H9 (cell line): ENCODE results near the gene KAZN. TPM values are rescaled to one million over a fixed set of nuclear protein-coding genes. Genes with fewer than 3 reads are reported as not detected.

Experiments used
- DNase-seq: peaks from one replicate; pipeline ENCODE4 v3.0.0-alpha.2; 2017
- H2AFZ ChIP-seq: one replicate; pipeline ENCODE4 v1.6.1; 2013; ENCODE audit warnings: mild to moderate bottlenecking, low read length, control low read depth, moderate library complexity
- H2AK5ac ChIP-seq: 2 replicates; pipeline ENCODE4 v1.6.1; 2013; ENCODE audit warnings: low read length, control low read depth, mixed read lengths; ENCODE audit not compliant: insufficient read length
- H2BK120ac ChIP-seq: one replicate; pipeline ENCODE4 v1.6.1; 2013; ENCODE audit warnings: low read depth, mild to moderate bottlenecking, low read length, control low read depth, inconsistent platforms; ENCODE audit not compliant: poor library complexity, severe bottlenecking
- H2BK12ac ChIP-seq: 2 replicates; pipeline ENCODE4 v1.6.1; 2013; ENCODE audit warnings: low read length, control low read depth, mixed read lengths, low read depth; ENCODE audit not compliant: insufficient read length
- H2BK15ac ChIP-seq: 2 replicates; pipeline ENCODE4 v1.6.1; 2013; ENCODE audit warnings: low read depth, low read length, control low read depth
- H2BK20ac ChIP-seq: one replicate; pipeline ENCODE4 v1.6.1; 2013; ENCODE audit warnings: low read depth, mild to moderate bottlenecking, low read length, control low read depth, inconsistent platforms; ENCODE audit not compliant: poor library complexity, severe bottlenecking
- H2BK5ac ChIP-seq: 2 replicates; pipeline ENCODE4 v1.6.1; 2013; ENCODE audit warnings: low read length, control low read depth, mixed read lengths; ENCODE audit not compliant: insufficient read length
- H3K14ac ChIP-seq: 2 replicates; pipeline ENCODE4 v1.6.1; 2013; ENCODE audit warnings: low read length, control low read depth; ENCODE audit not compliant: insufficient read depth
- H3K18ac ChIP-seq: 2 replicates; pipeline ENCODE4 v1.6.1; 2013; ENCODE audit warnings: low read depth, mild to moderate bottlenecking, mixed read lengths, low read length, control low read depth; ENCODE audit not compliant: insufficient read length
- H3K23ac ChIP-seq: 2 replicates; pipeline ENCODE4 v1.6.1; 2013; ENCODE audit warnings: low read length, control low read depth, mixed read lengths, low read depth; ENCODE audit not compliant: insufficient read length
- H3K23me2 ChIP-seq: 2 replicates; pipeline ENCODE4 v1.6.1; 2013; ENCODE audit warnings: low read depth, mild to moderate bottlenecking, mixed read lengths, low read length, control low read depth; ENCODE audit not compliant: insufficient read length, poor library complexity, severe bottlenecking
- H3K27ac ChIP-seq: 2 replicates; pipeline ENCODE4 v1.5.1; 2013; ENCODE audit warnings: low read length, control low read depth, mixed read lengths, low read depth; ENCODE audit not compliant: insufficient read length
- H3K27me3 ChIP-seq: 2 replicates; pipeline ENCODE4 v1.6.1; 2013; ENCODE audit warnings: low read length, control low read depth, inconsistent platforms; ENCODE audit not compliant: insufficient read depth
- H3K4ac ChIP-seq: 2 replicates; pipeline ENCODE4 v1.6.1; 2013; ENCODE audit warnings: low read depth, mild to moderate bottlenecking, control low read depth, inconsistent platforms, low read length, moderate library complexity
- H3K4me1 ChIP-seq: 2 replicates; pipeline ENCODE4 v1.6.1; 2013; ENCODE audit warnings: low read length, control low read depth, inconsistent platforms; ENCODE audit not compliant: insufficient read depth
- H3K4me2 ChIP-seq: 2 replicates; pipeline ENCODE4 v1.6.1; 2013; ENCODE audit warnings: low read length, control low read depth, mixed read lengths; ENCODE audit not compliant: insufficient read length, insufficient read depth
- H3K56ac ChIP-seq: 2 replicates; pipeline ENCODE4 v1.6.1; 2013; ENCODE audit warnings: low read depth, mild to moderate bottlenecking, mixed read lengths, low read length, control low read depth; ENCODE audit not compliant: insufficient read length
- H3K79me1 ChIP-seq: 2 replicates; pipeline ENCODE4 v1.6.1; 2013; ENCODE audit warnings: low read depth, mild to moderate bottlenecking, moderate library complexity, low read length, control low read depth, inconsistent platforms; ENCODE audit not compliant: insufficient read depth, poor library complexity, severe bottlenecking
- H3K79me2 ChIP-seq: 2 replicates; pipeline ENCODE4 v1.6.1; 2013; ENCODE audit warnings: low read length, control low read depth, inconsistent platforms; ENCODE audit not compliant: insufficient read depth
- H3K9ac ChIP-seq: 2 replicates; pipeline ENCODE4 v1.6.1; 2013; ENCODE audit warnings: low read length, control low read depth, mixed read lengths; ENCODE audit not compliant: insufficient read length; ENCODE audit errors: extremely low read depth
- H3K9me3 ChIP-seq: one replicate; pipeline ENCODE4 v1.6.1; 2013; ENCODE audit warnings: low read depth, low read length, inconsistent platforms; ENCODE audit not compliant: control insufficient read depth
- H3T11ph ChIP-seq: one replicate; pipeline ENCODE4 v1.6.1; 2013; ENCODE audit warnings: mild to moderate bottlenecking, low read length, control low read depth, inconsistent platforms
- H4K20me1 ChIP-seq: one replicate; pipeline ENCODE4 v1.6.1; 2013; ENCODE audit not compliant: control insufficient read depth, insufficient read length, insufficient read depth
- H4K5ac ChIP-seq: 2 replicates; pipeline ENCODE4 v1.6.1; 2013; ENCODE audit warnings: low read depth, mild to moderate bottlenecking, mixed read lengths, low read length, control low read depth; ENCODE audit not compliant: insufficient read length
- H4K8ac ChIP-seq: replicated peaks from 2 replicates; pipeline ENCODE4 v1.6.1; 2013; ENCODE audit warnings: low read length, control low read depth, mixed read lengths, low read depth; ENCODE audit not compliant: insufficient read length
- H4K91ac ChIP-seq: 2 replicates; pipeline ENCODE4 v1.6.1; 2013; ENCODE audit warnings: low read depth, mild to moderate bottlenecking, moderate library complexity, mixed read lengths, low read length, control low read depth; ENCODE audit not compliant: insufficient read length
- H3K27ac Mint-ChIP-seq, 3 experiments: 2 replicates in 2 of 3; 3 replicates in 1 of 3; pipeline ENCODE4 v1.8.0; 2020 to 2021; ENCODE audit warnings: mixed read lengths in 3 of 3, mild to moderate bottlenecking in 1 of 3, moderate library complexity in 1 of 3
- H3K27me3 Mint-ChIP-seq: 2 replicates; pipeline ENCODE4 v1.8.0; 2021; ENCODE audit warnings: low read depth, mild to moderate bottlenecking, moderate library complexity, mixed read lengths
- H3K36me3 Mint-ChIP-seq, 3 experiments: 2 replicates in 2 of 3; 3 replicates in 1 of 3; pipeline ENCODE4 v1.8.0; 2020 to 2021; ENCODE audit warnings: low read depth in 3 of 3, mixed read lengths in 3 of 3; ENCODE audit not compliant: insufficient read depth in 1 of 3
- H3K4me1 Mint-ChIP-seq, 2 experiments: 2 replicates each; pipeline ENCODE4 v1.8.0; 2020; ENCODE audit warnings: mixed read lengths in 2 of 2
- H3K4me3 Mint-ChIP-seq, 2 experiments: 2 replicates in 1 of 2; 3 replicates in 1 of 2; pipeline ENCODE4 v1.8.0; 2020 to 2021; ENCODE audit warnings: mild to moderate bottlenecking in 2 of 2, mixed read lengths in 2 of 2, moderate library complexity in 1 of 2
- H3K9me3 Mint-ChIP-seq, 2 experiments: 2 replicates in 1 of 2; 3 replicates in 1 of 2; pipeline ENCODE4 v1.8.0; 2020; ENCODE audit warnings: mild to moderate bottlenecking in 2 of 2, mixed read lengths in 2 of 2, moderate library complexity in 1 of 2
- WGBS: extraction: QIAGEN DNeasy Blood & Tissue Kit; methylation state at CpG from one replicate; pipeline ENCODE4 v1.1.7; 2013; ENCODE audit warnings: missing lambda C conversion rate, low lambda C conversion rate, mixed read lengths; ENCODE audit not compliant: insufficient read length; ENCODE audit errors: extremely low coverage; 5-methylcytosine and 5-hydroxymethylcytosine counted together
- total RNA-seq: library from RNA; stranded (reverse); gene quantifications from 2 replicates; pipeline ENCODE4 v1.2.1, GENCODE V29; 2021
- TF ChIP-seq, protein P1 (sequence below): fragments of 200-600 bp; sonication (generic); conservative IDR thresholded peaks from 3 replicates; pipeline ENCODE4 v1.8.0; 2021; ENCODE audit warnings: antibody characterized with exemption, mild to moderate bottlenecking

KAZN gene
- total RNA-seq, 1 experiment from 2014 or later: 7.6 TPM

DNA sequence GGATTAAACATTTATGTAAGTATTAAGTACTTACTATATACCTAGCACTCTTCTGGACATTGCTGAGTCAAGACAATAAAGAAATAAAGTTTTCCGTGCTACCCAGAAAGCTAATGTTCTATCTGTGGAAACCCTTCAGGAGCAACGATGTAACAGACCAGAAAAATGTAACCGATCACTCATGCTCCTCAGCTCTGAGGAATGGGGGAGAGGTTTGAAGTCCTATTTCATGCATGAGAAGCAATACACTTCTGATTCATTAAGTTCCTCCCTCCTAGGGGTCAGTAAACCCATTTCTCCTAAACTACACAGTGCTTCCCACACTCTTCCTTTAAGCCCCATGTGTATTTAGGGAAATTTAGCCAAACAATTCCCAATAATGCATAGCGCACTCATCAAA lies 25.6 kb upstream of the KAZN start:
- Histone ChIP-seq H2BK120ac (no peak overlapping the region), H3K56ac (no peak overlapping the region), H2BK15ac (no peak overlapping the region), H3K79me1 (no peaks in the 10 kb centered on the region), H2BK12ac (no peak overlapping the region), H2BK20ac (no peak overlapping the region), H3K9me3 (no peaks in the 10 kb centered on the region), H3K23ac (no peak overlapping the region), H2AK5ac (no peak overlapping the region), H3K4me2 (no peak overlapping the region), H3K14ac (no peak overlapping the region), H3K9ac (no peak overlapping the region), H3K27me3 (no peaks in the 10 kb centered on the region), H3K27ac (no peak overlapping the region), H4K91ac (no peak overlapping the region), H3K79me2 (no peaks in the 10 kb centered on the region), H4K5ac (no peak overlapping the region), H3K4me1 (no peaks in the 10 kb centered on the region), H3K23me2 (no peaks in the 10 kb centered on the region), H3K18ac (no peak overlapping the region), H3T11ph (no peak overlapping the region), H2BK5ac (no peak overlapping the region), H3K4ac (no peak overlapping the region), H4K8ac (no peak overlapping the region), H4K20me1 (no peaks in the 10 kb centered on the region), H2AFZ (no peak overlapping the region)
- peaks cover 7 to 9% of the 10 kb centered on the region in 2 experiments for H3K4me1 Mint-ChIP-seq
- peaks cover 14% of the 10 kb centered on the region for H3K27me3 Mint-ChIP-seq
- no CpG with 5 or more reads among the region's 4 CpGs for WGBS
- no peak for DNase-seq
- H3K9me3 Mint-ChIP-seq: peaks cover 5 to 7% of the 10 kb centered on the region in 2 experiments; a peak in 2 of 5 replicates
- peaks cover 0 to 5% (median 0%) of the 10 kb centered on the region in 3 experiments; a peak in 1 of 7 replicates for H3K36me3 Mint-ChIP-seq
- H3K27ac Mint-ChIP-seq: no peak overlapping the region
- no peak overlapping the region for H3K4me3 Mint-ChIP-seq
- TF ChIP-seq, protein P1, sequence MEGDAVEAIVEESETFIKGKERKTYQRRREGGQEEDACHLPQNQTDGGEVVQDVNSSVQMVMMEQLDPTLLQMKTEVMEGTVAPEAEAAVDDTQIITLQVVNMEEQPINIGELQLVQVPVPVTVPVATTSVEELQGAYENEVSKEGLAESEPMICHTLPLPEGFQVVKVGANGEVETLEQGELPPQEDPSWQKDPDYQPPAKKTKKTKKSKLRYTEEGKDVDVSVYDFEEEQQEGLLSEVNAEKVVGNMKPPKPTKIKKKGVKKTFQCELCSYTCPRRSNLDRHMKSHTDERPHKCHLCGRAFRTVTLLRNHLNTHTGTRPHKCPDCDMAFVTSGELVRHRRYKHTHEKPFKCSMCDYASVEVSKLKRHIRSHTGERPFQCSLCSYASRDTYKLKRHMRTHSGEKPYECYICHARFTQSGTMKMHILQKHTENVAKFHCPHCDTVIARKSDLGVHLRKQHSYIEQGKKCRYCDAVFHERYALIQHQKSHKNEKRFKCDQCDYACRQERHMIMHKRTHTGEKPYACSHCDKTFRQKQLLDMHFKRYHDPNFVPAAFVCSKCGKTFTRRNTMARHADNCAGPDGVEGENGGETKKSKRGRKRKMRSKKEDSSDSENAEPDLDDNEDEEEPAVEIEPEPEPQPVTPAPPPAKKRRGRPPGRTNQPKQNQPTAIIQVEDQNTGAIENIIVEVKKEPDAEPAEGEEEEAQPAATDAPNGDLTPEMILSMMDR: no peak
